ENCODE results near the gene SLU7. TPM values are rescaled to one million over a fixed set of nuclear protein-coding genes. Genes with fewer than 3 reads are reported as not detected.

The SLU7 gene
- total and polyA plus RNA-seq, 2 of the 4 experiments (the other 2 are of a cell fraction) = 15.9 to 34.2 TPM

DNA sequence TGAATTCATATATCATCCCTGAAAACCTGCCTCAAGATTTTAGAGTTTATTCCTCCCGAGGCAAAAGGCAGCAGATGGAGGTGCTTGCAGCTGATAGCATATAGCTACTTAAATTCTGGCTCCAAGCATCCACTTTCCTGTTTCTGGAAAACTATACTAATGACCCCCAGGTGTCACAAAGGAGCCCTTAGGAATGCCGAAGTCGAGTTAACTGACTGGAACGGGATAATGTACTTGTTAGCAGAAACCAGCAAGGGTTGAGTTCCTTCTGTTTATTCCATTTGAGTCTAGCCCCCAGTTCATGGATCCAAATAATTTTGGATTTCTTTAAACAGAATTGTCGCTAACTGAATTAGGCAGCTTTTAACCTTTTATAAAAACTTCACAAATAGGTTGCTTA is 47.2 kb upstream of the SLU7 start:
- no peak overlapping the region for H2AK9ac ChIP-seq (replicated peaks; ENCODE audit: low read depth, low read length, poor library complexity)
- no peak overlapping the region for H3K18ac ChIP-seq (ENCODE audit: low read depth, low read length)
- H4K5ac ChIP-seq (ENCODE audit: low read depth, low read length) = no peak overlapping the region
- H3K9me3 ChIP-seq (ENCODE audit: control insufficient read depth, insufficient read depth, low read length) = no peaks in the 10 kb centered on the region
- no peak overlapping the region for H2BK15ac ChIP-seq (ENCODE audit: low read depth, low read length)
- POLR2A ChIA-PET (ENCODE audit: unreplicated experiment) = no interaction called here
- no peak overlapping the region for H3K4me3 ChIP-seq (ENCODE audit: insufficient read depth, low read depth, low read length)
- no peak overlapping the region for H2BK5ac ChIP-seq (ENCODE audit: low read depth, low read length, poor library complexity, severe bottlenecking)
- H3K79me1 ChIP-seq (ENCODE audit: low read depth in 1 of 2, low read length in 2 of 2) = no peaks in the 10 kb centered on the region
- no CpG with 5 or more reads among the region's 5 CpGs for WGBS, 2 experiments (ENCODE audit: extremely low coverage in 2 of 2, insufficient read length in 1 of 2)
- no peak overlapping the region for H4K8ac ChIP-seq (ENCODE audit: low read depth in 2 of 2, low read length in 2 of 2)
- peak overlapping the region; percentile 16; the same call in 1 of the 2 replicates for H2BK20ac ChIP-seq (ENCODE audit: low read depth, low read length)
- H3K27ac ChIP-seq (ENCODE audit: insufficient read depth, low read length) = no peak overlapping the region
- dilution Hi-C loops (cut with HindIII; ENCODE audit: low sequenced_read_pairs, unreplicated experiment) (no loop called here), intact Hi-C loops (cut with micrococcal nuclease) (no loop called here), in situ Hi-C loops (cut with MboI; ENCODE audit: low sequenced_read_pairs) (no loop called here)
- TF ChIP-seq CHD1 (IDR thresholded peaks at IDR 0.05; ENCODE audit: low read depth, low read length) (no peak), CTCF (conservative IDR thresholded peaks at IDR 0.05; ENCODE audit: low read depth, low read length) (no peak), BHLHE40 (IDR thresholded peaks at IDR 0.05; ENCODE audit: low read depth, low read length) (no peak), RAD21 (IDR thresholded peaks at IDR 0.05; ENCODE audit: low read length) (no peak), SMC3 (IDR thresholded peaks at IDR 0.05; ENCODE audit: low read depth, low read length) (no peak), CEBPB (IDR thresholded peaks at IDR 0.05; ENCODE audit: low read depth, low read length) (no peak), MAZ (IDR thresholded peaks at IDR 0.05; ENCODE audit: borderline replicate concordance, low read depth, low read length) (no peak), MXI1 (IDR thresholded peaks at IDR 0.05; ENCODE audit: borderline replicate concordance, low read depth, low read length) (no peak), RFX5 (IDR thresholded peaks at IDR 0.05; ENCODE audit: low read depth, low read length) (no peak), POLR2A (IDR thresholded peaks at IDR 0.05; ENCODE audit: low read depth, low read length) (no peak), RCOR1 (IDR thresholded peaks at IDR 0.05; ENCODE audit: insufficient replicate concordance, low read length) (no peak), FOS (IDR thresholded peaks at IDR 0.05; ENCODE audit: low read depth, low read length) (no peak), NFE2L2 (IDR thresholded peaks at IDR 0.05; ENCODE audit: low read depth, low read length) (no peak), MAFK (IDR thresholded peaks at IDR 0.05; ENCODE audit: low read depth, low read length) (no peak)
- TF ChIP-seq, protein P1, sequence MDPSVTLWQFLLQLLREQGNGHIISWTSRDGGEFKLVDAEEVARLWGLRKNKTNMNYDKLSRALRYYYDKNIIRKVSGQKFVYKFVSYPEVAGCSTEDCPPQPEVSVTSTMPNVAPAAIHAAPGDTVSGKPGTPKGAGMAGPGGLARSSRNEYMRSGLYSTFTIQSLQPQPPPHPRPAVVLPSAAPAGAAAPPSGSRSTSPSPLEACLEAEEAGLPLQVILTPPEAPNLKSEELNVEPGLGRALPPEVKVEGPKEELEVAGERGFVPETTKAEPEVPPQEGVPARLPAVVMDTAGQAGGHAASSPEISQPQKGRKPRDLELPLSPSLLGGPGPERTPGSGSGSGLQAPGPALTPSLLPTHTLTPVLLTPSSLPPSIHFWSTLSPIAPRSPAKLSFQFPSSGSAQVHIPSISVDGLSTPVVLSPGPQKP (IDR thresholded peaks at IDR 0.05; ENCODE audit: borderline replicate concordance, low read depth, low read length) = no peak
- TF ChIP-seq, protein P2, sequence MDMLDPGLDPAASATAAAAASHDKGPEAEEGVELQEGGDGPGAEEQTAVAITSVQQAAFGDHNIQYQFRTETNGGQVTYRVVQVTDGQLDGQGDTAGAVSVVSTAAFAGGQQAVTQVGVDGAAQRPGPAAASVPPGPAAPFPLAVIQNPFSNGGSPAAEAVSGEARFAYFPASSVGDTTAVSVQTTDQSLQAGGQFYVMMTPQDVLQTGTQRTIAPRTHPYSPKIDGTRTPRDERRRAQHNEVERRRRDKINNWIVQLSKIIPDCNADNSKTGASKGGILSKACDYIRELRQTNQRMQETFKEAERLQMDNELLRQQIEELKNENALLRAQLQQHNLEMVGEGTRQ (IDR thresholded peaks at IDR 0.05; ENCODE audit: low read depth, low read length) = no peak
- DNase-seq (no peak), ATAC-seq (ENCODE audit: low read depth) (no peak)
- no peak overlapping the region for H3K4ac ChIP-seq (ENCODE audit: low read depth, low read length)
- no peaks in the 10 kb centered on the region for H4K20me1 ChIP-seq (ENCODE audit: insufficient read depth, low read length)
- H3K27me3 ChIP-seq (ENCODE audit: control insufficient read depth, insufficient read depth, low read length) = no peaks in the 10 kb centered on the region
- H3K23ac ChIP-seq (ENCODE audit: low read depth, low read length) = no peak overlapping the region
- H2AFZ ChIP-seq (replicated peaks; ENCODE audit: low read length, poor library complexity) = no peak overlapping the region
- no peak overlapping the region for H3K4me2 ChIP-seq (ENCODE audit: low read depth, low read length)
- H3K9me1 ChIP-seq (ENCODE audit: insufficient read depth, low read length) = peaks cover 3% of the 10 kb centered on the region; the same call in 1 of the 2 replicates
- H2BK120ac ChIP-seq (ENCODE audit: low read depth, low read length) = no peak overlapping the region; the same call in 1 of the 2 replicates
- no peak overlapping the region for H3K56ac ChIP-seq (ENCODE audit: extremely low read depth, insufficient read depth, low read length)
- BruUV-seq (replicated peaks) = no TSS peak
- H4K91ac ChIP-seq (ENCODE audit: insufficient read depth, low read depth, low read length) = no peak overlapping the region
- CTCF ChIA-PET = interaction anchor here (2.3 kb wide), 1 partner anchor 27 kb away, joined by 14 read pairs; no protein-coding TSS in a partner anchor
- no peak overlapping the region for H3K14ac ChIP-seq (replicated peaks; ENCODE audit: low read depth, low read length)
- H3K36me3 ChIP-seq (ENCODE audit: control insufficient read depth, insufficient read depth, low read length) = no peaks in the 10 kb centered on the region
- no peak overlapping the region for H2AK5ac ChIP-seq (ENCODE audit: low read depth, low read length)
- H3K9ac ChIP-seq (ENCODE audit: low read depth, low read length) = no peak overlapping the region
- peaks cover 16% of the 10 kb centered on the region for H3K4me1 ChIP-seq (ENCODE audit: control insufficient read depth, insufficient read depth, low read length)

Measured in IMR-90 (cell line).